ENCODE measurements around the gene CSNK1G1.
A peak's percentile ranks its signal among the peaks of the same experiment; 100 is the strongest.
"Not testable (repeated sequence)": the region's sequence is repeated elsewhere in the genome, so short reads cannot be mapped to it uniquely, and the experiment has no call there.

Gene CSNK1G1

DNA sequence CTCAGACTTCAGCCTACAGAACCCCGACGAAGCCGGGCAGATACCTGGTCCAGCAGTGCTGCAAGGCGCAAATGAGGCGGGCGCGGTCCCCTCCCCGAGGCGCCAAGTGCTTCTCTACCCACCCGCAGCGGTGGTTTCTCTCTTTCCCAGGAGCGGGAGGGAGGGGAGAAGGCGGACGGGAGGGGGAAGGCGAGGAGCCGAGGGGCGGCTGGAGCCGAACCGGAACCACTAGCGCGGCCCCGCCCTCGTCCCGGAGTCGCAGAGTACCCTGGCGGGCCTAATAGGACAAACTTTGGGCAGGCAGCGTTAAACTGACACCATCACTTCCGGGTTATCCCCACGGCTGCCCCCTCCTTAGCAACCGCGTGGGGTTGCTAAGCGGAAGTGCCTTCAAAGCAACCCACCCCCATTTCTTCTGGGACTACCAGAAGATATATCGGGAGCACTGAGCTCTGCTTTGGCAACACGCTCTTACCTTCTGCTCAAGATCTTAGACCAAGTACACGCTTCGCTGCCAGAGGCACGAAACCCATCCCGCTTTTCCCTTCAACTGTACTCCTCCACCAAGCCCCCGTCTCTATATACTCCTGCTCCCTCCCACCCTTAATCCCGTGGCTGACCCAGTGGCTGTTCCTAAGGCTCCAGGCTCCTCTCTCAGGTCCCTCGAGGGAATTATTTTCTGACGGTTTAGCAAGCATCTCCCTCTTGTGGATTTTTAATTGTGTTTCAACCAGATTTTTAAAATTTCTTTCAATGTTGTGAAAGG lies at the start of gene CSNK1G1:
Gene CSNK1G1, minus strand, starts transcription at position 230 of the 766 bp plus-strand sequence. CDS start 55,674 bp downstream, outside the sequence.
- H3K27me3 Mint-ChIP-seq: no peaks in the 10 kb centered on the region
- no peaks in the 10 kb centered on the region for H3K9me3 Mint-ChIP-seq
- H3K4me1 Mint-ChIP-seq (ENCODE audit: low read depth): peaks cover 28% of the 10 kb centered on the region
- H3K36me3 Mint-ChIP-seq (ENCODE audit: low read depth): peaks cover 19% of the 10 kb centered on the region
- peak within 1 kb of the TSS; percentile 98 for H3K4me3 Mint-ChIP-seq
- peak within 1 kb of the TSS; percentile 94 for H3K27ac Mint-ChIP-seq
- intact Hi-C loops (cut with micrococcal nuclease): loop anchor here (1.0 to 10.0 kb wide), 2 partner anchors 31 to 151 kb away; partner anchors contain the start of gene TRIP4

DNA sequence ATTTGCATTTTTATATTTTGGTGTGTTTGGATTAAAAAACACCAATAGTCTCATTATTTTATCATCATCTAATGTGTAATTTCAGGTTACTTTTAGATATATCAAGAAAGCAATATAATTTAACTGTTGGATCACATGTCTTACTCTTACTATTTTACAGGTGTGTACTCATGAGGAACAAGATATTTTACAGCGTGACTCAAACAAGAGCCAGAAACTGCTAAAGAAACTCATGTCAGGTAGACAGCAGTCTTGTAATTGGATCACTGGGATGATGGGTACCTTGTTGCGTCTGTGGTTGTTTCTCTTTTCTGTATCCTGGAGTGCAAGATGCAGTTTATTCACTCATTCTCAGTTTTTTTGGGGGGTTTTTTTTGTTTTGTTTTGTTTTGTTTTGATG lies 44.6 kb upstream of the CSNK1G1 start:
- Mint-ChIP-seq H3K4me1 (ENCODE audit: low read depth) (no peaks in the 10 kb centered on the region), H3K9me3 (no peaks in the 10 kb centered on the region), H3K27ac (no peak overlapping the region), H3K4me3 (no peak overlapping the region), H3K27me3 (no peaks in the 10 kb centered on the region), H3K36me3 (ENCODE audit: low read depth) (peaks cover 97% of the 10 kb centered on the region)
- intact Hi-C loops (cut with micrococcal nuclease): no loop called here

DNA sequence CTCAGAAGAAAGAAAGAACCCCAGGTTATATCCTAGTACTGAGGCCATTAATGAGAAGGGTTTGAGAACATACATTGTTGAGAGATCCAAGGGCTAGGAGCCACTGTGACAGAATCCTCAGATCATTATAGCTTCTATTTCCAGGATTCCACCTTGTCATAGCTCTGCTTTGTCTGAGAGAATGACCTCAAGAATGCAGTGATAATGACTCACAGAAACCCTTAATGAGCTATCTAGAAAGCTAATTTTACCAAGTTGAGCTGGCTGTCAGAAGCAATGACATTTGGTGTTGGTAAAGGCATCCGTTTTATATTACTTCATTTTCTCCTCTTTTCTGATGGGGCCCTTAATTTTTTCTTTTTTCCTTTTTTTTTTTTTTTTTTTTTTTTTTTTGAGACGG lies 42.6 kb upstream of the CSNK1G1 start:
- intact Hi-C loops (cut with micrococcal nuclease): no loop called here
- Mint-ChIP-seq H3K36me3 (ENCODE audit: low read depth) (peaks cover 100% of the 10 kb centered on the region), H3K27me3 (no peaks in the 10 kb centered on the region), H3K27ac (no peak overlapping the region), H3K9me3 (no peaks in the 10 kb centered on the region), H3K4me3 (no peak overlapping the region), H3K4me1 (ENCODE audit: low read depth) (no peaks in the 10 kb centered on the region)

DNA sequence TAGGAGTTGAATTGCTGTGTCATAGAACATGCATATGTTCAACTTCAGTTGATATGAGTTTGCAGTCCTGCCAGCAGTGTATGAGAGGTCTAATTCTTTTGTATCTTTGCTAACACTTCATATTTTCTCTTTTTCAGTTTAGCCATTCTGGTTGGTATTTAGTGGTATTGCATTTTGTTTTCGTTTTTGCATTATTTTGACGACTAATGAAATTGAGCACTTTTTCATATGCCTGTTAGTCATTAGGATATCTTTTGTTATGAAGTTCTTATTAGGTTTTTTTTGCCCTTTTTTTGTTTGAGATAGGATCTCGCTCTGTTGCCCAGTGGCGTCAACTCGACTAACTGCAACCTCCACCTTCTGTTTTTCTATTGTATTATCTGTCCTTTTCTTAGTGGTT lies 40.8 kb upstream of the CSNK1G1 start:
- intact Hi-C loops (cut with micrococcal nuclease): no loop called here
- no peaks in the 10 kb centered on the region for H3K27me3 Mint-ChIP-seq
- H3K9me3 Mint-ChIP-seq: no peaks in the 10 kb centered on the region
- no peak overlapping the region for H3K4me3 Mint-ChIP-seq
- no peaks in the 10 kb centered on the region for H3K4me1 Mint-ChIP-seq (ENCODE audit: low read depth)
- no peak overlapping the region for H3K27ac Mint-ChIP-seq
- peaks cover 96% of the 10 kb centered on the region for H3K36me3 Mint-ChIP-seq (ENCODE audit: low read depth)

DNA sequence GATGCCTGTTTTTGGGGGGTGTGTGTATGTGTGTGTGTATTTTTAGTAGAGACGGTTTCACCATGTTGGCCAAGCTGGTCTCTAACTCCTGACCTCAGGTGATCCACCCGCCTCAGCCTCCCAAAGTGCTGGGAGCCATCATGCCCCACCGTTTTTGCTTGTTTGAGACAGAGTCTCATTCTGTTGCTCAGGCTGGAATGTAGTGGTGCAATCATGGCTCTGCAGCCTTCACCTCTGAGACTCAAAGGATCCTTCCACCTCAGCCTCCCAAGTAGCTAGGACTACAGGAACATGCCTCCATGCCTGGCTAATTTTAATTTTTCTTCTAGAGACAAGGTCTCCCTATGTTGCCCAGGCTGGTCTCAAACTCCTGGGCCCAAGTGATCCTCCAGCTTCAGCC lies 36.5 kb upstream of the CSNK1G1 start:
- Mint-ChIP-seq H3K4me1 (ENCODE audit: low read depth) (peaks cover 12% of the 10 kb centered on the region), H3K36me3 (ENCODE audit: low read depth) (peaks cover 66% of the 10 kb centered on the region)
- H3K27ac Mint-ChIP-seq; H3K4me3 Mint-ChIP-seq; H3K9me3 Mint-ChIP-seq; intact Hi-C loops (cut with micrococcal nuclease); H3K27me3 Mint-ChIP-seq: not testable (repeated sequence)

DNA sequence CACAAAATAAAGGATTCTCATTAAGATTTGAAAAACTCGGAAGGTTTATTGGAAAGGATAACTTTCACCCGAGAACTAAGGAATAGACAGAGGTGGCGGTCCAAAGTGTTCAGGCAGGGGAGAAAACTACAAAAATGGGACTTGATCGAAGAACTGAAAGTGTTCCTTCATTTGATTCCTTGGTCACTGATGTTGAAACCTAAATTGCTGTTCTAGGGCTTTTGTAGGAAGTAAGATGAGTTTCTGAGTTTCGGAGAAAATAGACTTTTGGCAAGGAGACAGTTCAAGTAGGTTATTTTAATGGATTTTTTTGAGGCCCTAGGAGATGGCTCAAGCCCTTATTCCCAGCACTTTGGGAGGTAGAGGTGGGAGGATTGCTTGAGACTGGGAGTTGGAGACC lies 33.1 kb upstream of the CSNK1G1 start:
- intact Hi-C loops (cut with micrococcal nuclease): loop anchor here (5.0 kb wide), 1 partner anchor 227 kb away; the partner anchor contains the start of gene PPIB
- Mint-ChIP-seq H3K36me3 (ENCODE audit: low read depth) (peaks cover 32% of the 10 kb centered on the region), H3K27ac (peak overlapping the region; percentile 91)

DNA sequence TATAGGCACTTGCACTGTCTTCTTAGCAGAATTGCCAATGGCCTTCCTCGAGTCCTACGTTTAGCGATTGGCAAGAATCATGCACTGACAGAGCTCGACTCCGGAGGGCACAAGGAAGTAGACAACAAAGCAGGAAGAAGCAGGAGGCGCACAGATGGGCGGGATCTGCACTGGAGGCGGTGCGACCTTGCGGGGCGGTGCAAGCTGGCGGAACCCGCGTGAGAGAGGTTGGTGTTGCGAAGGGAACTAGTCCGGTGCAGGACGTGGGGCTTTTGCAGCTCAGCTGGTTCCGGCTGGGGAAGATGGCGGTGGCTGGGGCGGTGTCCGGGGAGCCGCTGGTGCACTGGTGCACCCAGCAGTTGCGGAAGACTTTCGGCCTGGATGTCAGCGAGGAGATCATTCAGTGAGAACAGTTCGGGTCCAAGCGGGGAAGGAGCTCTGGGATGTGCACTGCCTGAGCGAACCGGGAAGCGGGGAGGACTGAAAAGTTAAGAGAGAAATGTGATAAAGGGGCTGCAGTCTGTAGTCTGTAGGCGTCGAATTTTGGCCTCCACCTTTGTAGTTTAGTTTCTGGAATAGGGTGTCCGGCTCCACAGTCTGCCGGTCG lies 31.7 kb upstream of the CSNK1G1 start, which contains the start of gene TRIP4:
Gene TRIP4, plus strand, starts transcription at position 275 of the 607 bp plus-strand sequence. Its CDS starts 28 bp downstream, at position 303.
- Mint-ChIP-seq H3K9me3 (no peaks in the 10 kb centered on the region), H3K4me3 (peak within 1 kb of the TSS; percentile 92), H3K27me3 (no peaks in the 10 kb centered on the region), H3K36me3 (ENCODE audit: low read depth) (peaks cover 22% of the 10 kb centered on the region), H3K27ac (peak within 1 kb of the TSS; percentile 91), H3K4me1 (ENCODE audit: low read depth) (peaks cover 12% of the 10 kb centered on the region)
- intact Hi-C loops (cut with micrococcal nuclease): loop anchor here (1.0 to 5.0 kb wide), 2 partner anchors 31 to 225 kb away; partner anchors contain the start of genes CSNK1G1 and PPIB

More for the DNA sequence above, 33.1 kb upstream of the CSNK1G1 start:
- Mint-ChIP-seq H3K4me1 (ENCODE audit: low read depth) (peaks cover 12% of the 10 kb centered on the region), H3K4me3 (peak overlapping the region; percentile 92), H3K9me3 (no peaks in the 10 kb centered on the region), H3K27me3 (no peaks in the 10 kb centered on the region)

DNA sequence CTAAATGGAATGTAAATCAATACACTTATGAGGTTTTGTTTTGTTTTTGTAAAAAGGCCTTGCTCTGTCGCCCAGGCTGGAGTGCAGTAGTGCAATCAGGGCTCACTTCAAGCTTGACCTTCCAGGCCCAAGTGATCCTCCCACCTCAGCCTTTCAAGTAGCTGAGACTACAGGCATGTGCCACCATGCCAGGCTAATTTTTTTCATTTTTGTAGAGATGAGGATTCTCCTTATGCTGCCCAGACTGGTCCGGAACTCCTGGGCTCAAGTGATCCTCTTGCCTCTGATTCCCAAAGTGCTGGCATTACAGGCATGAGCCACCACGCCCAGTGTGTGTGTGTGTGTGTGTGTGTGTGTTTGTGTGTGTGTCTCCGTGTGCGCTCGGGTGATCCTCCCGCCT lies 30.3 kb upstream of the CSNK1G1 start:
- Mint-ChIP-seq H3K4me3 (no peak overlapping the region), H3K27ac (no peak overlapping the region), H3K9me3 (no peaks in the 10 kb centered on the region), H3K36me3 (ENCODE audit: low read depth) (peaks cover 14% of the 10 kb centered on the region), H3K27me3 (no peaks in the 10 kb centered on the region), H3K4me1 (ENCODE audit: low read depth) (peaks cover 19% of the 10 kb centered on the region)
- intact Hi-C loops (cut with micrococcal nuclease): loop anchor here (5.0 kb wide), 1 partner anchor 224 kb away; the partner anchor contains the start of gene PPIB

DNA sequence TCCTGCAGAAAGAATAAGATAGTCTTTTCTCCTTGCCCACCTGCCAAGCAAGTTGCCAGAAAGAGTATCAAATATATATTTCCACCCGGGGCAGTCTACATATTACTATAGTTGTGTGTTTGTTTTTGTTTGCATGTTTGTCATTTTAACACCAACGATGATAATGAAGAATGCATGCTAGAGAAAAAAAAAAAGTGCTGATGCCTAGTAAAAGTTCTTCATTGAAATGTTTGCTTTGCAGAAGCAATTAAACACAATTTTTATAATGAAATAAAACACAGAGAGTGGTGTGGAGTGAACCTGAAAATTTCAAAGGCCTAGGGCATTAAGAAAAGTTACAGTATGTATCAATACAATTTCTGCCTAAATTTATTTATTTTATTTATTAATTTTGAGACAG lies 27.8 kb upstream of the CSNK1G1 start:
- Mint-ChIP-seq H3K27me3 (no peaks in the 10 kb centered on the region), H3K27ac (no peak overlapping the region), H3K36me3 (ENCODE audit: low read depth) (peaks cover 7% of the 10 kb centered on the region), H3K9me3 (no peaks in the 10 kb centered on the region), H3K4me1 (ENCODE audit: low read depth) (peaks cover 19% of the 10 kb centered on the region), H3K4me3 (no peak overlapping the region)
- intact Hi-C loops (cut with micrococcal nuclease): no loop called here

DNA sequence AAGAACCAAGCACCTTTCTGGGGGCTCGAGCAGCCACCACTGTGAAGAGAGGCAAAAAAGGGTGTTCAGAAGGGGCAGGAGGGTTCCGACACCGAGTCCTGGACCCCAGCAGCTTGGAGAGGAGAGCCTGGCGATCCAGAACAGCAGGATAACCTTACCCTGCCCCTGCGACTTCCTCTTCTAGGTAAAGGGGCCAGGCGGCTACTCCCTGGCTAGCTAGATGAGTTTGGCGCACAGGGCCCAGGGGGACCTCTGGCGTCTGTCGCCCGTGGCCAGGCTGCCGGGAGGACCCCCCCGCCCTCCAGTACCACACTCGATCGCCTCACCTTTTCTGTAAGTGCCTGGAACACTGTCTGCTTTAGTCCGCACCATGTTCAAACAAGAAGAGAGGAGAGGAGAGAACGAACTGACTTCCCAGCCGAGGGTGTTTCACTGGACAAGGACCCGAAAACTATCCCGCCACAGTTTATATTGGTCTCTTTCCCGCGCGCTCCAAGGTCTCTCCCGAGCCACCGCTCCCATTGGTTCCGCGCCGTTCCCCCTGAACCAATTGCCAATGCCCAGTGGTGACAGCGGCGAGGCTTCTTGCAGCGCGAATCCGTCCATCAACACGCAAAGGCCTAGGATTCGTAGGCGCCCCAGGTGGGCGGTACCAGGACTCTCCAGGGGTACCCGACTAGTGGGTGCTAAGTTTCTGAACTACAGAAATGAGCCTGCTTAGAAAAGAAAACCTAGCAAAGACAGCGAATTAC lies 25.2 kb upstream of the CSNK1G1 start, which contains the start of gene PCLAF:
Gene PCLAF, minus strand, starts transcription at position 442 of the 752 bp plus-strand sequence. Its CDS starts 70 bp downstream, at position 372.
- Mint-ChIP-seq H3K4me3 (peak within 1 kb of the TSS; percentile 86), H3K27me3 (no peaks in the 10 kb centered on the region), H3K9me3 (no peaks in the 10 kb centered on the region), H3K27ac (peak within 1 kb of the TSS; percentile 65), H3K36me3 (ENCODE audit: low read depth) (no peaks in the 10 kb centered on the region), H3K4me1 (ENCODE audit: low read depth) (peaks cover 15% of the 10 kb centered on the region)
- intact Hi-C loops (cut with micrococcal nuclease): no loop called here

DNA sequence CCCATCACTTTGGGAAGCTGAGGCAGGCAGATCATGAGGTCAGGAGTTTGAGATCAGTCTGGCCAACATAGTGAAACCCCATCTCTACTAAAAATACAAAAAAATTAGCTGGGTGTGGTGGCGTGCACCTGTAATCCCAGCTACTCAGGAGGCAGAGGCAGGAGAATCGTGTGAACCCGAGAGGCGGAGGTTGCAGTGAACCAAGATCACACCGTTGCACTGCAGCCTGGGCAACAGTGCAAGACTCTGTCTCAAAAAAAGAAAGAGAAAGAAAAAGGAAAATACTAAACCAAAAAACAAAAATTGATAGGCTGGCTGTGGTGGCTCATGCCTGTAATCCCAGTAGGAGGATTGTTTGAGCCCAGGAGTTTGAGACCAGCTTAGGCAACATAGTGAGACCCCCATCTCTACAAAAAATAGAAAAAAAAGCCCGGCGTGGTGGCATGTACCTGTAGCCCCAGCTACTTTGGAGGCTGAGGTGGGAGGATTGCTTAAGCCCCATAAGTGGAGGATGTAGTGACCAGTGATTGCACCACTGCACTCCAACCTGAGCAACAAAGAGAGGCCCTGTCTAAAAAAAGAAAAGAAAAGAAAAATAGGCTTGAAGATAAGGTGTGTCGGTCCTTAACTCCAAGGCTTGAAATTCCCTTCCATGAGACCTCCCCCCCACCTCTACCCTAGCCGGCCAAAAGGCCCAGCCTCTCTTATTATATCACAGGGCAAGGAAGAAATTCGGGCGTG lies 24.3 kb upstream of the CSNK1G1 start:
- Mint-ChIP-seq H3K27ac (peak overlapping the region; percentile 65), H3K4me3 (peak overlapping the region; percentile 86), H3K4me1 (ENCODE audit: low read depth) (peaks cover 15% of the 10 kb centered on the region)
- H3K9me3 Mint-ChIP-seq; intact Hi-C loops (cut with micrococcal nuclease); H3K36me3 Mint-ChIP-seq (ENCODE audit: low read depth); H3K27me3 Mint-ChIP-seq: not testable (repeated sequence)

DNA sequence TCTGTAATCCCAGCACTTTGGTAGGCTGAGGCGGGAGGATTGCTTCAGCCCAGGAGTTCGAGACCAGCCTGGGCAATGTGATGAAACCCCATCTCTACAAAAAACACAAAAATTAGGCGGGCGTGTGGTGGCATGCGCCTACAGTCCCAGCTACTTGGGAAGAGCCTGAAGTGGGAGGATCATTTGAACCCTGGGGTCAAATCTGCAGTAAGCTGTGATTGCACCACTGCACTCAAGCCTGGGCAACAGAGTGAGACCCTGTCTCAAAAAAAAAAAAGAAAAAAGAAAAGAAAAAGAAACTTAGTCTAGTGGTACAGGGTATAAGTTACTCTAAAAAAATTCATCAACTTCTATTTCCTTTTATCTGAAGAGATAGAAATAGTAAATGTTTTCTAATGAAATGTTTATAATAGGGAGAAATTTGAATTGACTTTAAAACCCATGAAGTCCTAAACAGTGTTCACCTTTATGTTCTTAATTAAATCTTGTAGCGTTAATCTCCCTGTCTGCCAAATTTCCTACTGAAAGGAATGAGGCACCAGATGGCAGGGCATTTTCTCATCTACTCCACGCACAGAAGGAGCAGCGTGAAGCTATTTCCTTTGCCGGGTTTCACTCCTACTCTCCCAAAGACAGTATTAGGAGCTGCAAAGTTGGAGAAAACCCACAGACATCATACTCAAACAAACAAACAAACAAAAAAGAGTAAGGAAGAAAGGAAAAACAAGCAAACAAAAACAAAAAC lies 23.4 kb upstream of the CSNK1G1 start:
- H3K4me3 Mint-ChIP-seq: no peak overlapping the region
- peaks cover 15% of the 10 kb centered on the region for H3K4me1 Mint-ChIP-seq (ENCODE audit: low read depth)
- intact Hi-C loops (cut with micrococcal nuclease): no loop called here
- no peaks in the 10 kb centered on the region for H3K9me3 Mint-ChIP-seq
- H3K27ac Mint-ChIP-seq: no peak overlapping the region
- H3K36me3 Mint-ChIP-seq (ENCODE audit: low read depth): no peaks in the 10 kb centered on the region
- H3K27me3 Mint-ChIP-seq: no peaks in the 10 kb centered on the region

DNA sequence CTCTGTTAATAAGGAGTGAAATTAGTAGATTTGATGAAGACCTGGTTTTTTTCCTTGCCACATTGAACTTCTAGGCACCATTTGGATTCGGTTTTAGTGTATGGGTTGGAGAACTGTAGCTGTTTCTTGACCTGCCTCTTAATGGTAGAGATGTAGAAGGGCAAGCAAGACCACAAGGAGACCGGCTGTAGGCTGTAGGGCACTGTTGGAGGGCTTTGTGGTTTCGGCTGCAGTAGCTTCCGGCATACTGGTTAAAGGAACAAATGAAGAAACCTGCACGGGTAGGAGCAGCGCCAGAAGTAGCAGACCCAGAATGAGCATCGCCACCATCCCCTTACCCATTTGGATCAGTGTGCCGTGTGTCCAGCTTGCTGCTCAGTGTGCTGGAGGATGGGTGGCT lies 17.4 kb upstream of the CSNK1G1 start:
- intact Hi-C loops (cut with micrococcal nuclease): no loop called here
- no peaks in the 10 kb centered on the region for H3K4me1 Mint-ChIP-seq (ENCODE audit: low read depth)
- peak overlapping the region; percentile 60 for H3K4me3 Mint-ChIP-seq
- H3K36me3 Mint-ChIP-seq (ENCODE audit: low read depth): no peaks in the 10 kb centered on the region
- H3K9me3 Mint-ChIP-seq: no peaks in the 10 kb centered on the region
- H3K27ac Mint-ChIP-seq: no peak overlapping the region
- H3K27me3 Mint-ChIP-seq: no peaks in the 10 kb centered on the region

Data from dendritic cell treated with granulocyte-macrophage colony-stimulating factor and Interleukin-4, amounts not matched to agents 40 ng/mL and 50 ng/mL, for 4 days (primary cell).